DMS53 treated with DMSO at 0.1 percent for 48 hours (cell line): ENCODE results near the gene GPR153.
"Not testable (repeated sequence)": the region's sequence is repeated elsewhere in the genome, so short reads cannot be mapped to it uniquely, and the experiment has no call there.

Experiments used
- DNase-seq: peaks from one replicate; lab custom pipeline; 2025; ENCODE audit not compliant: unreplicated experiment; lab: John Stamatoyannopoulos, UW

Gene GPR153

DNA sequence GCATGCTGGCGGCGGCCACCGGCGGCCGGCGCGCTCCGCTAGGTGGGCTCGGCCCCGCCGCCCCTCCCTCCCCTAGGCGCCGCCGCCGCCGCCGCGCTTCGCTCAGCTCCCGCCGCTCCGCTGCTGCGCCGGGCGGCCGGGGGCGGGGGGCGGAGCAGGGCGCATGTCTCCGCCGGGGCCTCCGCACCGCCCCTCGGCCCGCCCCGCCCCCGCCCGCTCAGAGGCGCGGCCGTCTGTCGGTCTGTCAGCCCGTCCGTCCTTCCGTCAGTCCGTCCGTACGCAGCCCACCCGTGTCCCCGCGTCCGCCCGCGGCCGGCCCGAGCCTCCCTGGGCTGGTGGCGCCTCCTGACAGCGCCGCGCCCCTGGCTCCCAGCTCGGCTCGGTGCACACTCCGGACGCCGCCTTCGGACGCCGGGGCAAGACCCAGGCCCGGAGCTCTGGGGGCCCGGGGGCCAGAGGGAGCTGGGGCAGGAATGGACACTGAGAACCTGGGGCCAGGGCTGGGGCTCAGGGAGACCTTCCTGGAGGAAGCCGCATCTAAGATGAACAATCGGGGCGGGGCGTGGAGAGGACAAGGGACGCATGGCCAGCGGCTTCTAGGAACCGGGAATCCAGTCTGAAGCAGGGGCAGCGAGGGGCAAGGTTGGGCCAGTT lies at the start of gene GPR153:
Gene GPR153, minus strand, starts transcription at position 138 of the 654 bp plus-strand sequence. CDS start 6,193 bp downstream, outside the sequence.
- no peak for DNase-seq

DNA sequence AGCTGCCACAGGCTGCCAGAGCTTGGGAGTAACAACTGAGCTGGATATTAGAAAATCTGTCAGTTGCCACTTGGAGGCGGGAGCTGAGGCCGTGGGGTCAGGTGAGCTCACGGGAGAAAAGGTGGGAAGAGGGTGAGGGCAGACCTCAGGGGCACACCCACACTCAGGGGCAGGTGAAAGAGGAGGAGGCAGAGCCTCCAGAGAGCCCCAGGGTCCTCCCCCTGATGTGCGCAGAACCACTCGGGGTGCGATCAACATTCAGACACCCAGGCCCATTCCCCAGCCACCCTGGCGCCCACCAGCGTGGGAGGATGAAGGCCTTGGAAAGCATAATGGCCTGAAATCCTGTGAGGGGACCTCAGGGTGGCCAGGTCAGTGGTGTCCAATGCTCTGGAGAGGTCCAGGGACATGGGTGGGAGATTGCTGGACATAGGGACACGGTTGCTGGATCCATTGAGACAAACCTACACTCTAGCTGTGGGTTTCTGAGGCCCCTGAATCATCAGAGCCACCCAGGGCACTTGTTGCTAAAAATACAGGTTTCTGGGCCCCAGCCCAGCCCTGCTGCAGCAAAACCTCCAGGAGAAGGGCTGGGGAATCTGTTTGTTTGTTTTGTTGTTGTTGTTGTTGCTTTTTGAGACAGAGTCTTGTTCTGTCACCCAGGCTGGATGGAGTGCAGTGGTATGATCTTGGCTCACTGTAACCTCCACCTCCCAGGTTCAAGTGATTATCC lies 49.4 kb upstream of the GPR153 start:
- DNase-seq = no peak

DNA sequence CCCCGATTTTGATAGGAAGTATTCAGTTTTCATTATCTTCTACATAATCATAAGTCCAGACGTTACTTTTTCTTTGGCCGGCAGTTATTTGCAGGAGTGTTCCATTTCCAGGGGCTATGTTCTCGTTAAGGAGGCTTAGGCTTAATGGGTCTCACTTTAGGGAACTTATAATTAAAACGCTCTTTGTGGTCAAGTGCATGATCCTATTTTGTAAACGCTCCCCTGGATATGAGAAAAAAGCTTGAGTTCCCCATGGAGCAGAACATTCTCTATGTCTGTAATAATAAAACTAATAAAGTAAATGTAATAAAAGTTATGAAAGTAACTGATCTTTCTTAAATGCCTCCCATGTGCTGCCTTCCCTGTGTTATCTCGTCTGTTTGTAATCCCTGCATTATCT lies 48.7 kb upstream of the GPR153 start:
- no peak for DNase-seq

DNA sequence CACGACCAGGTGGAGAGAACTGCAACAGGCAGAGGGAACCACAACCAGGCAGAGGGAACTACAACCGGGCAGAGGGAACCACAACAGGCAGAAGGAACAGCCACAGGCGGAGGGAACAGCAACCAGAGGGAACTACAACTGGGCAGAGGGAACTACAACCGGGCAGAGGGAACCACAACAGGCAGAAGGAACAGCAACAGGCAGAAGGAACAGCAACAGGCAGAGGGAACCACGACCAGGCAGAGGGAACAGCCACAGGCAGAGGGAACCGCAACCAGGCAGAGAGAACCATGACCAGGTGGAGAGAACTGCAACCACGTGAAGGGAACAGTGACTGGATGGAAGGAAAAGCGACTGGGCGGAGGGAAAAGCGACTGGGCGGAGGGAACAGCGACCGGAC lies 47.6 kb upstream of the GPR153 start:
- DNase-seq = no peak

DNA sequence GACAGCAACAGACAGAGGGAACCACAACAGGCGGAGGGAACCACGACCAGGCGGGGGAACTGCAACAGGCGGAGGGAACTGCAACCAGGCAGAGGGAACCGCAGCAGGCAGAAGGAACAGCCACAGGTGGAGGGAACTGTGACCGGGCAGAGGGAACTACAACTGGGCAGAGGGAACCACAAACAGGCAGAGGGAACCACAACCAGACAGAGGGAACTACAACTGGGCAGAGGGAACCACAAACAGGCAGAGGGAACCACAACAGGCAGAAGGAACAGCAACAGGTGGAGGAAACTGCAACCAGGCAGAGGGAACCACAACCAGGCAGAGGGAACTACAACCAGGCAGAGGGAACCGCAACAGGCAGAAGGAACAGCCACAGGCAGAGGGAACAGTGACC lies 46.8 kb upstream of the GPR153 start:
- DNase-seq = not testable (repeated sequence)

DNA sequence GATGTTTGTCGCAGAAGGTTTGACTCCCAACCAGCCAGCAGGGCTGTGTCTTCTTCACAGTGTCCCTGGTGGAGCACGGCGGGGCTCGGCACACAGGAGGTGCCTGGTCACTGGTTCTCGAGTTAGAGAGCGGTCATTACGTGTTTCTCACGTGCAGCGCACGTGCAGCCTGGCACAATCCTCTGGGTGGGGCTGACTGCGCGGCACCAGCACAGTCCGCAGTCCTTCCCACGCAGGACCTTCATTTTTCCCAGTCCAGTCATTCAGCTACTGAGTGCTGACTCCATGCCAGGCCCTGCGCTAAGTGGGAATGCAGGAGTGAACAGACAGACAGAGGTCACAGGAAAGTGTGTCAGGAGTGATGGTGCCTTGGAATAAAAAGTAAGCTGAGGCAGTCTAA lies 46.2 kb upstream of the GPR153 start:
- no peak for DNase-seq

DNA sequence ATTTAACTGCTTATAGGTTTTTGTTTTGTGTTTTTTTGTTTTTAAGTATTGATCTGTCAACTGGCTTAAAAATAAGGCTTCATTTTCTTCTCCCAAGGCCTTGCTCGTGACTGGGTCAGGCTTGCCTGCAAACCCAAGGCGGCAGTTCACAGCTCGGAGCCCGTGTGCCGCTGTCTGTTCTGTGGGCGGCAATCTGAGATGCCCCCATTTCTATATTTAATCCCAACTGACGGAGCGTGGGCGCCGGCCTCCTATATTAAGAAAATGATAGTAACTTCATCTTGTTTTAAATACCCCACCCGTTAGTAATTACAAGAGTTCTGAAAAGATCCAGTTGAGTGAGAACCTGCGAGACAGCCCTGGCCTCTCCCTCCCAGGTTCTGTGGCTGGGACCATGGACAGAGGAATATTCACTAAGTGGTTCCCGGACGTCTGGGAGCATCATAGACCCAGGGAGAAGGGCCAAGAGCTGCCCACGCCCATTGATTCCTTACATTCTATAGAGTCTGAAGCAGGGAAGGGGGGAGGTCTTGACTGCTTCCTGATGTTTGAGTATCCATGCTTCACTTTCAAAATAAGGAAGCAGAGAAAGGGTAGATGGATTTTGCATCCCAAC lies 42.6 kb upstream of the GPR153 start:
- no peak for DNase-seq

DNA sequence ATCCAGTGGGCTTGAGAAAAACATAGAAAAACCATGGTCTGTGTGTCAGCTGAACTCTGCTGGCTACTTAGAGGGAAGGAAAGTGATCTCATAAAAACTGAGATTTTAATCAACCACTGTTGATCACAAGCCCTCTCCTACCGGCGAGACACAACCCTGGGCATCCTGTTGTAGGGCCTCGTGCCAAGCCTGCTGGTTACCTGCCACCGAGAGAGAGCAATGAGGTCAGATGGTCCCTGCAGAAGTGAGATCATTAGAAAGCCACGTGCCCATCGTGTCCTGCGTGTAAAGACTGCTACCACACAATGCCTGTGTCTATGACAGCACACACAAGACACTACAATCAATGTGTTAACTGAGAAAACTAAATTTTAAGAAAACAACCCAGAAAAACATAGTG lies 41.7 kb upstream of the GPR153 start:
- DNase-seq = no peak

DNA sequence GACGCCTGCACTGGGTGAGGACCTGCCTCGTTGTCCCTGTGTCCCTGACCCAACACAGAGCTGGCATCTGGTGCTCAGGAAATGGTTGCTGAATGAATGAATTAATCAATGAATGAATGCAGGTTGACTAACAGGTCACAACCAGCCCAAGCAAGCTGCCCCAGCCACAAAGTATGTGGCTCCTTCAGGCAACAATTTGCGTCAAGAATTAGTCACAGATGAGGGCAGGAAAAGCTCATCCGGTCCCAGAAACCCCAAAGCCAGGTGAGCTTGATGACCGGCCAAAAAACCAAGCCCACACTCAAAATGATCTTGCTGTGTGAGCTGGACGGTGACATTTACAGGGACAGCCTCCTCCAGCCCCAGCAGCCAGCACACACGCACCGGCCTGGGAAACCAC lies 40.6 kb upstream of the GPR153 start:
- DNase-seq = no peak

DNA sequence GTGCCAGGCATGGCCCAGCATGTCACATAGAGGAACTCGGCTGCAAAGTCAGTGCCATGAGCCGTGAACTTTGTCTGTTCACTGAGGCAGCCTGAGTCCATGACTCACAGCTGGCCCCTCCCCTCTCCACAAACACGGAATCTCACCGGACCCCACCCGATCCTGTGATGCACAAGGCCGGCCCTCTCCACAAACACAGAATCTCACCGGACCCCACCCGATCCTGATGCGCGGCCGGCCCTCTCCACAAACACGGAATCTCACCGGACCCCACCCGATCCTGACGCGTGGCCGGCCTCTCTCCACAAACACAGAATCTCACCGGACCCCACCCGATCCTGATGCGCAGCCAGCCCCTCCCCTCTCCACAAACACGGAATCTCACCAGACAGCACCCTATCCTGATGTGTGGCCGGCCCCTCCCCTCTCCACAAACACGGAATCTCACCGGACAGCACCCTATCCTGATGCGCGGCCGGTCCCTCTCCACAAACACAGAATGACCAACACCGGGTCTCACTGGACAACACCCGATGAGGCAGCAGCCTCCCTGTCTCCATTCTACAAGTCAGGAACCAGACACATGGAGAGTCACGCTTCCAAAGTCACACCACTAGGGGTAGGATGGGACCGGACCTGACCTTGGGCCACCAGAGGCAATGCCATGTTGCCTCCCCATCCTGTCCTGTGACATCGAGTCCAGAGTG lies 39.6 kb upstream of the GPR153 start:
- no peak for DNase-seq

DNA sequence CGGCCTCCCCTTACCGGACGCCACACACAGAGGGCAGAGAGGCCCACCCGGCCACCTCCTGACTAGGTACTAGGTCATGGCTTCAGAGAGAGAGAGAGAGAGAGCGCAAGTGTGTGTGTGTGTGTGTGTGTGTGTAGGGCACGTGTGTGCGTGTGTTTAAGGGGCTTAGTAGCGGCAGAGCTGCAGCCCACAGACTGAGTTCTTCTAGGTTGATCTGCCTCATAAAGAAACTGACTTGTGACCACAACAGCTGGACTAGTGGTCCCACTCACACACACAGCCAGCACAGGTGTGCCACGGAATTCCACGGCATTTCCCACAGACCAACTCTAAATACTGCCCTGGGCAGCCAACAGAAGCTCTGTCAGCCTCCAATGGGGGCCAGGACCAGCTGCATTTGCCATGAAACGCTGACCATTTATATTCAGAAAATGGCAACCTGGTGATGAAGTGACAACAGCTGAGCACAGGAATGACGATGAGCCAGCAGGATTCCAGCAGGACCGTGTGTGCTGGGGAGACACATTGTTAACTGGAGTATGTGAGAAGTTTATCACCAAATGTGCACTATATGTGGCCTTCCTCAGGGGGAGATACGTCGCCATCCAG lies 38.8 kb upstream of the GPR153 start:
- DNase-seq = no peak

DNA sequence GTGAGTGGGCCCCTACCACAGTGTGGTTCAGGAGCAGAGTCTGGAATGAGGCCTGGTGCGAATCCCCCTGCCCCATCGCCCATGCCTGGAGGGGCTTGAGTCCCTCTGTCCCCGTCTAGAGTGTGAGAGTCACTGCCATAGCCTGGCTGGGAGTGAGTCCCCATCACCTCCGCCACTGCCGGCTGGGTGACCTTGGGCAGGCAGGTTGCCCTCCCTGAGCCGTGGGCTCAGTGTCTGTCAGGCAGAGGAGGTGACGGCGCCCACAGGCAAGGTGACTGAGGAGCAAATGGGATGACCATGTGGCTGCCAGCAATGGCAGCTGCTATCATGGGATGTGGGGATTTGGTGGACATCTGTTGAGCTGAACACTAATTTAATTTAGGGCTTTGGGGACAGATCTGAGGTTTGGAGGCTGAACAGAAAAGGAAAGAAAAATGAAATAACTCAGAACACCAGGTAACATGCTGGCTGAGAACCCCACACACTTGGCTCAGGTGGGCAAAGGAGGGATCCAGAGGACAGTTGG lies 38.1 kb upstream of the GPR153 start:
- no peak for DNase-seq

DNA sequence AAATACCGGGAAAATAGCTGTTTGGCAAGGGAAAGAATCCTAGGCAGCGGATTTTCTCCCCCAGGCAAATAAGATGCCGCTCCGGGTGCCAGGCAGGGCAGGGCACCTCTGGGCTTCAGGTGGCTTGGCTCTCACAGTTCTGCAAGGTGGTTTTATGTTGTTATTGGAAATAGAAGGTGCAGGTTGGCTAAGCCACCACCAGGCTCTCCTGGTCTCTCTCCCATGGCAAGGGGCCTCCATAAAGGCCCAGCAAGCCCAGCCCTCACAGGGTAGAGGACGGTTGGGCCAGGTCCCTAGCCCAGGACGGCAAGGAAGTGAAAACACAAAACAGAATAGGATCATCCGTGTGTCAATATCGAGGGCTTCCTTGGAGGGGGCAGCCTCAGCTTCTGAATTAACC lies 37.6 kb upstream of the GPR153 start:
- no peak for DNase-seq

DNA sequence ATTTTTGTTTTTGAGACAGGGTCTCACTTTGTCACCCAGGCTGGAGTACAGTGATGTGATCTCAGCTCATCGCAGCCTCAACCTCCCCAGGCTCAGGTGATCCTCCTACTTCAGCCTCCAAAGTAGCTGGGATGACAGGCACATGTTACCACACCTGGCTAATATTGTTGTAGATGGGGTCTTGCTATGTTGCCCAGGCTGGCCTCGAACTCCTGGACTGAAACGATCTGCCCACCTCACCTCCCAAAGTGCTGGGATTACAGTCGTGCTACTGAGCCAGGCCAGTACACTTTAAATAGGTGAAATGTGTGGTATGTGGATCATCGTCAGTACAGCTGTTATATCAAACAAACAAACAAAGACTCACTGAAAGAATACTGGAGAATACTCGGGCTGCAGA lies 35.0 kb upstream of the GPR153 start:
- DNase-seq = no peak

DNA sequence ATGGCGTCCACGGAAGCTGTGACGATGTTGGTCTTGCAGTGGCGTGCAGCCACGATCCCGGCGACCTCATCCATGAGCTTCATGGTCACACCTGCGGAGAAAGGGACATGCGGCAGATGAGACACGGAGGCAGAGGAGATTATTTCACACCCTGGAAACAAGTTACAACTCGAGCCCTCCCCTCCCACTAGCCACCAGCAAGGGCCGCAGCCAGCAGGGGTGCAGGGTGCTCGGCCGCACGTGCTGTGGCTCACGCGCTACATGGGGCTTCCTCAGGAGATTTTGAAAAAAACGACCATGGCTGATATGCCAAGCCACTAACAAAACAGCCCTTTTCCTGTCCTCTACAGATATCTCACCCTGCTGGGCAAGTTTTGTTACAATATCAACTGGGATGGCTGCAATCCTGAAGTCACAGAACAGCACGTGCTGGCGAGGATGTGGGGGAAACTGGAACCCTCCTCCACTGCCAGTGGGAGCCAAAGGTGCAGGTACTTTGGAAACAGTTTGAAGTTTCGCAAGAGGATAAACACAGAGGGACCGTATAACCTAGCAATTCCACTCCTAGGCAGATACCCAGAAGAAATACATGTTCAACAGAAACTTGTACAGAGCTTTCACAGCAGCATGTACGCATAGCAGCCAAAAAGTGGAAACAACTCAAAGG lies 34.1 kb upstream of the GPR153 start:
- DNase-seq = no peak

DNA sequence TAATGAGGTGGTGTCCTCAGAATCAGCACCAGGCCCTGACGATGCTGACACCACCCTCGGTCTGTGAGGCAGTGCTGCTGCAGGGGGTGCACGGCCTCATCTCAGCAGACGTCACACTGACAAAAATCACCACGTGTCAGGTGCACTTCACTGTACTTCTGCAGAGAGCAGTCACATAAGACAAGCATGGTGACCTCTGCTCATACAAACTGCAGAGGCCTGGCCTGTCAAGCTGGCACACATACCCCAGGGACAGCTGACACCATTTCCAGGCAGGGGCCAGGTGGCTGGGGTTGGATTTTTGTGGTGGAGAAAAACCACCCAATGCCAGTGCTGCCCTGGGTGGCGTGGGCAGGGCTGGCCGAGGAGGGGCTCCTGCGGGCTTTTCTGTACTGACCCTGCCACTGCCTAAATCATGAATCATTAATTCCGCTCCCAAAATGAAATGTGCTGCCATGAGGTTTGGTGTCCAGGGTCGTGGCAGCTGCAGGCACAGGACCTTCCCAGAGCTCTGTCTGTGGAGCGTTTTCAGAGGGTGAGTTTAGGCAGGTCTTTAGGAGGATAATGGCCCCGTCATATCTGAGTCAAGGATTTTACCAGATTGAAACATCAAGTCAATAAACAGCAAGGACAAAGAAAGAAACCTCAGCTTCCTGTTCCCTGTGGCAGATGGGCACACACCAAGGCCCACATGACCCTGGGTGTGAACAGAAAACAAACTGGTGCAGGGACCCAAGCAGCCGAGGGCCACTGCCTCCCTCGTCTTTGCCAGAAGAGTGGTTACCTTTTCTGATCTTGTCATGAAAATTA lies 33.4 kb upstream of the GPR153 start:
- DNase-seq = no peak

DNA sequence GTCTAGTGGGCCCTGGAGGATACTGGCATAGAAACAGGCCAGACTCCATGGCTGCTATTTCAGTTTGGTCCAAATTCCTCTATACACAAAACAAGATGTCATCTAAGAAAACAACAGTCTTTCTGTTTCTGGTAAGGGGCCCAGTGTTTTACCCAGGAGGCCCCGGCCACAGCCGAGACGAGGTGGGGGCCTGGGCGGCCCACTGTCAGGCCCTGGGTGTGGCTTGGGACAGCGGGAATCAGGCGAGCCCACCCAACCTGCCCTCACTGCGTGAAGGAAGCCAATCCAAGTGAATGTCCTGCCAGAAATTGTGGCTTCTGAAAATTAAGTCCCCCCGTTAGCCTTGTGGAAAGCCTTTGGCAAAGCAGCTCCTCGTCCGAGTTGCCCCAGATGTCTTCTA lies 31.2 kb upstream of the GPR153 start:
- no peak for DNase-seq

DNA sequence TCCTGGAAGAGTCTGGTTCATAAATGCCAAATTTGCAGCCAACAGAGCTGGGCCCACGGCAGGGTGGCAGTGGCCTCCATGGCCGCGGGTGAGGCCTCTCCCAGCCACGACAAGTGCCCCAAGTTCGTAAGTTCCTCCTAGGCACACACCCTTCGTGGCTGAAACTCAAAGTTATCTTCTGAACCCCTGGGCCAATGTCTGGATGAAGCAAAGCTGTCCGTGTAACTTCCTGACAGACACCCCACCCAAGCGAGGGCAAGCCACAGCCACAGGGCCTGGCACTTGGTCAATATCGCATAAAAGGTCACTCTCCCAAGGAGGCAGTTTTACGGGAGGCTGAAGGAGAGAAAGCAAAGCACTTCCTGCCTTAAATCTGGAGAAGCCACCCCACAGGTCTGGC lies 27.8 kb upstream of the GPR153 start:
- no peak for DNase-seq

DNA sequence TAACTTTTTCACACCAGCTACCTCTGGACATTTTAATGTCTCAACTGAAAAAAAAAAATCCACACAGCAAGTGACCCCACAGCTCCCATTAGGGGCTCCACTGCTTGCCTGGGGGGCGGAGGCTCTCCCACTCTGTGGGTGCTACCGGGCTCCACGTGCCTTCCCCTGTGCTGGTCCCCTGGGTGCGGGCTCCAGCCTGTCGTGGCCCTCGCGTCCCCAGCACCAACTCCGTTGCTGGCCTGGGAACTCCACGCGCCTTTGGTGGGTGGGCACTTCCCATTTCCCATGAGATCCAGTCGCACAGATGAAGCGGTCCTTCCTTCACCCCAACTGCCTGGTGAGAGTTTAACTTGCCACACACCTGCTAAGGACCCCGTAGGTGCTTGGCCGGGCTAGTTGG lies 27.1 kb upstream of the GPR153 start:
- DNase-seq = no peak

DNA sequence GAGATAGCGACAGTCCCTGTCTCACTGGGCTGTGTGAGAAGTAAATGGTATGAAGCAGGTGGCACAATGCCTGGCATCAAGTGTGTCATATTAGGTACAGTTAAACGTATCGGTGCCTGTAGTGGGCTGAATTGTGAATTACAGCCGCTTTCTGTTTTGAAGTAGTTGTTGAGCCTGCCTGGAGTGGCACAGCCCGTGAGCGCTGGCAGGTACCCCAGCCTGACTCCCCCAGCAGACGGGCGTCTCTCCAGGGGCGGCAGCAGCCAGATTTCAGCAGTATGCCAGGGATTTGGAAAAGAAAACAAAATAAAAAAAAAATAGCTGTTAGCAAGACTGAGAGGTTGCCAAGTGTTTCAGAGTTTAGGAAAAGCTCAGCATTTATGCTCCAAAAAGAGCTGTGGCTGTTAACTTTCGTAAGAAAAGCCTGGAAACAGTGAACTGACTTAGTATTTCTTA lies 26.6 kb upstream of the GPR153 start:
- no peak for DNase-seq
